Trophoblast cell (in vitro differentiated cells and primary cell): Measurements from ENCODE around the gene GFRA1.
A peak's percentile ranks its signal among the peaks of the same experiment; 100 is the strongest.

Source experiments
- DNase-seq, 2 donors: peaks; one replicate each; pipeline ENCODE4 v3.0.0-alpha.2; 2016
- H2AFZ ChIP-seq: 2 replicates; pipeline ENCODE4 v1.6.1; 2013; ENCODE audit warnings: low read length, moderate library complexity, mild to moderate bottlenecking; ENCODE audit not compliant: insufficient read depth, poor library complexity
- H2AK5ac ChIP-seq: 2 replicates; pipeline ENCODE4 v1.6.1; 2013; ENCODE audit warnings: mild to moderate bottlenecking, low read length
- H2BK120ac ChIP-seq: 2 replicates; pipeline ENCODE4 v1.6.1; 2013; ENCODE audit warnings: low read length, mild to moderate bottlenecking, moderate library complexity; ENCODE audit not compliant: insufficient read depth, poor library complexity
- H2BK12ac ChIP-seq: 2 replicates; pipeline ENCODE4 v1.6.1; 2013; ENCODE audit warnings: mild to moderate bottlenecking, low read length, moderate library complexity
- H2BK5ac ChIP-seq: 2 replicates; pipeline ENCODE4 v1.6.1; 2013; ENCODE audit warnings: low read length, low read depth, moderate library complexity, mild to moderate bottlenecking; ENCODE audit not compliant: poor library complexity
- H3K14ac ChIP-seq: 2 replicates; pipeline ENCODE4 v1.6.1; 2013; ENCODE audit warnings: mild to moderate bottlenecking, low read length
- H3K18ac ChIP-seq: 2 replicates; pipeline ENCODE4 v1.6.1; 2013; ENCODE audit warnings: mild to moderate bottlenecking, low read length
- H3K23ac ChIP-seq: 2 replicates; pipeline ENCODE4 v1.6.1; 2013; ENCODE audit warnings: low read length
- H3K27ac ChIP-seq: 2 replicates; pipeline ENCODE4 v1.5.1; 2013; ENCODE audit warnings: low read depth, mild to moderate bottlenecking, inconsistent platforms, low read length, moderate library complexity
- H3K27me3 ChIP-seq: 2 replicates; pipeline ENCODE4 v1.6.1; 2013; ENCODE audit warnings: inconsistent platforms, mild to moderate bottlenecking, low read length, moderate library complexity; ENCODE audit not compliant: insufficient read depth
- H3K36me3 ChIP-seq, 2 experiments: 1 replicate in 1 of 2; 2 replicates in 1 of 2; pipeline ENCODE4 v1.6.1; 2013; ENCODE audit warnings: low read length in 2 of 2, mild to moderate bottlenecking in 2 of 2, moderate library complexity in 1 of 2; ENCODE audit not compliant: insufficient read depth in 2 of 2, control insufficient read depth in 1 of 2
- H3K4ac ChIP-seq: 2 replicates; pipeline ENCODE4 v1.6.1; 2013; ENCODE audit warnings: low read depth, mild to moderate bottlenecking, low read length, moderate library complexity
- H3K4me1 ChIP-seq, 2 experiments: 1 replicate in 1 of 2; 2 replicates in 1 of 2; pipeline ENCODE4 v1.6.1; 2013; ENCODE audit warnings: low read length in 2 of 2, mild to moderate bottlenecking in 2 of 2, moderate library complexity in 1 of 2; ENCODE audit not compliant: insufficient read depth in 2 of 2, control insufficient read depth in 1 of 2
- H3K4me2 ChIP-seq: 2 replicates; pipeline ENCODE4 v1.6.1; 2013; ENCODE audit warnings: inconsistent platforms, mild to moderate bottlenecking, low read length, moderate library complexity
- H3K4me3 ChIP-seq: 2 replicates; pipeline ENCODE4 v1.5.1; 2013; ENCODE audit warnings: mild to moderate bottlenecking, low read depth, low read length, inconsistent platforms
- H3K79me1 ChIP-seq: one replicate; pipeline ENCODE4 v1.6.1; 2013; ENCODE audit warnings: low read length
- H3K79me2 ChIP-seq: 2 replicates; pipeline ENCODE4 v1.6.1; 2013; ENCODE audit warnings: low read length, mild to moderate bottlenecking; ENCODE audit not compliant: control insufficient read depth, insufficient read depth, poor library complexity
- H3K9ac ChIP-seq: 2 replicates; pipeline ENCODE4 v1.6.1; 2013; ENCODE audit warnings: mild to moderate bottlenecking, low read length
- H3K9me3 ChIP-seq: 2 replicates; pipeline ENCODE4 v1.6.1; 2013; ENCODE audit warnings: low read depth, mild to moderate bottlenecking, control low read depth, inconsistent platforms, low read length; ENCODE audit not compliant: insufficient read depth
- H4K12ac ChIP-seq: 2 replicates; pipeline ENCODE4 v1.6.1; 2013; ENCODE audit warnings: low read depth, mild to moderate bottlenecking, low read length, moderate library complexity
- H4K8ac ChIP-seq: 2 replicates; pipeline ENCODE4 v1.6.1; 2013; ENCODE audit warnings: low read depth, mild to moderate bottlenecking, low read length, moderate library complexity
- H4K91ac ChIP-seq: one replicate; pipeline ENCODE4 v1.6.1; 2013; ENCODE audit warnings: low read depth, mild to moderate bottlenecking, low read length, moderate library complexity
- WGBS: extraction: QIAGEN DNeasy Blood & Tissue Kit; methylation state at CpG from one replicate; pipeline ENCODE4 v1.1.7; 2013; ENCODE audit warnings: missing lambda C conversion rate; ENCODE audit not compliant: insufficient read length, insufficient coverage; ENCODE audit errors: extremely low coverage; 5-methylcytosine and 5-hydroxymethylcytosine counted together

GFRA1 gene

GRCh38 chr10:116300542-116300941 lies 27.5 kb upstream of the GFRA1 start:
- Histone ChIP-seq H3K14ac (no peak overlapping the region), H4K8ac (no peak overlapping the region), H3K36me3 (no peaks in the 10 kb centered on the region), H3K4ac (no peak overlapping the region), H4K91ac (no peak overlapping the region), H3K4me3 (no peak overlapping the region), H2AFZ (no peak overlapping the region), H2BK120ac (no peak overlapping the region), H3K18ac (no peak overlapping the region), H3K79me2 (no peaks in the 10 kb centered on the region), H3K4me2 (no peak overlapping the region), H2BK12ac (no peak overlapping the region), H2AK5ac (no peak overlapping the region), H3K23ac (no peak overlapping the region), H3K27me3 (no peaks in the 10 kb centered on the region), H2BK5ac (no peak overlapping the region), H3K9me3 (no peaks in the 10 kb centered on the region), H3K79me1 (peaks cover 3% of the 10 kb centered on the region), H3K4me1 (peaks cover 0 to 5% of the 10 kb centered on the region in 2 experiments), H3K9ac (no peak overlapping the region), H4K12ac (no peak overlapping the region), H3K27ac (no peak overlapping the region)
- no peak for DNase-seq
- no CpG with 5 or more reads among the region's 1 CpG for WGBS

- no peak overlapping the region for H3K27ac ChIP-seq
- no peaks in the 10 kb centered on the region for H3K36me3 ChIP-seq
- no CpG with 5 or more reads among the region's 3 CpGs for WGBS
- DNase-seq: no peak
- no peak overlapping the region for H2BK120ac ChIP-seq
- no peak overlapping the region for H2BK12ac ChIP-seq
- H3K4me3 ChIP-seq: no peak overlapping the region
- H3K79me1 ChIP-seq: peaks cover 3% of the 10 kb centered on the region
- H3K27me3 ChIP-seq: no peaks in the 10 kb centered on the region
- no peak overlapping the region for H2BK5ac ChIP-seq
- H4K91ac ChIP-seq: no peak overlapping the region
- no peaks in the 10 kb centered on the region for H3K9me3 ChIP-seq
- no peak overlapping the region for H3K18ac ChIP-seq
- H3K4me1 ChIP-seq: peaks cover 0 to 5% of the 10 kb centered on the region in 2 experiments
- no peak overlapping the region for H3K23ac ChIP-seq
- no peak overlapping the region for H4K8ac ChIP-seq
- H3K4me2 ChIP-seq: no peak overlapping the region
- no peaks in the 10 kb centered on the region for H3K79me2 ChIP-seq
- H3K9ac ChIP-seq: no peak overlapping the region
- no peak overlapping the region for H4K12ac ChIP-seq
- no peak overlapping the region for H2AFZ ChIP-seq
- H3K4ac ChIP-seq: no peak overlapping the region
- no peak overlapping the region for H2AK5ac ChIP-seq
- H3K14ac ChIP-seq: no peak overlapping the region
These were observed 25.6 kb upstream of the GFRA1 start for GRCh38 chr10:116298586-116298985.

DNA sequence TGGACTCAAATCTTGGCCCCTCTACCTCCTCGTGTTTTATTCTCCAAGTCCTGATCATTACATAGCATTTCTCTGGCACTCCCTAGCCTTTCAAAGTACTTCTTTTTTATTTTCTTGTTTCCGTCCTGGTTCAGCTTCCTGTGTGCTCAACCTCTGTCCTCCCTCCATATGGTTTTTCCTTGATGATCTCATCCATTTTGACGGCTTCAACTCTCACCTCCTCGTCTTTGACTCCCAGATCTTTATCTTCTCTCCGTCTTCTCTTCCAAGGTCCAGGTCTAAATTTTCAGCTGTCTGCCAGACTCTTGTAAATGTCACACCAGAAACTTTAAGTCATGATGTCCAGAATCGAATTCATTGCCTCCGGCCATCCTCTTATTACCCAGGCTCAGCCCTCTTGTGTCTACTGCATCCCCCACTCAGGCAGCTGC lies 23.3 kb upstream of the GFRA1 start:
- Histone ChIP-seq H3K4me1 (peaks cover 0 to 5% of the 10 kb centered on the region in 2 experiments), H4K12ac (no peak overlapping the region), H2AK5ac (no peak overlapping the region), H3K79me1 (peaks cover 3% of the 10 kb centered on the region), H3K27me3 (no peaks in the 10 kb centered on the region), H3K4me2 (peak overlapping the region; percentile 2), H4K8ac (no peak overlapping the region), H2BK12ac (no peak overlapping the region), H4K91ac (no peak overlapping the region), H3K14ac (no peak overlapping the region), H3K36me3 (no peaks in the 10 kb centered on the region), H2BK5ac (no peak overlapping the region), H2AFZ (no peak overlapping the region), H3K4ac (no peak overlapping the region), H2BK120ac (no peak overlapping the region), H3K9me3 (no peaks in the 10 kb centered on the region), H3K79me2 (no peaks in the 10 kb centered on the region), H3K18ac (no peak overlapping the region), H3K4me3 (no peak overlapping the region), H3K9ac (no peak overlapping the region), H3K27ac (peak overlapping the region; percentile 90), H3K23ac (no peak overlapping the region)
- DNase-seq: no peak
- WGBS: no CpG with 5 or more reads among the region's 7 CpGs

DNA sequence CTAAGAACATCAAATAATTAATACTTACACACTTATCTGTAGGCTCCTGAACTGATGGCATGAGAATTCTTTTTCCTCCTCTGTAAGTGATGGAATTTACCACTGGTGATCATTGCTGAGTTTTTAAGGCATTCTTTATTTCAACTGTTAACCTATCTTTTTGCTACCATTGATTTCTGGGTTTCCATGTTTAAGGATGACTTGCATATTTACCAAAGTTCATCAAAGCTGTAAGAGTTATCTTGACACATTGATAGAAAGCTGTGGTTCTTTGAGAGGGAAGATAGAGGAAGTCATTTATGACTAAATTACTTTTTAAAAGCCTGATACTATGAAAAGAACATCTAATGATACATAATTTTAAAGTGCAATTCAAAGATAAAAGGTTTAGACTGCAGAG lies 19.5 kb upstream of the GFRA1 start:
- Histone ChIP-seq H3K4me3 (no peak overlapping the region), H2AFZ (no peak overlapping the region), H3K23ac (no peak overlapping the region), H3K4me1 (peaks cover 0 to 5% of the 10 kb centered on the region in 2 experiments), H4K8ac (no peak overlapping the region), H2BK5ac (no peak overlapping the region), H2BK120ac (no peak overlapping the region), H4K12ac (no peak overlapping the region), H3K27ac (no peak overlapping the region), H2AK5ac (no peak overlapping the region), H3K14ac (no peak overlapping the region), H3K36me3 (no peaks in the 10 kb centered on the region), H3K18ac (no peak overlapping the region), H3K4me2 (no peak overlapping the region), H3K9ac (no peak overlapping the region), H3K9me3 (no peaks in the 10 kb centered on the region), H3K27me3 (no peaks in the 10 kb centered on the region), H3K79me1 (peaks cover 3% of the 10 kb centered on the region), H2BK12ac (no peak overlapping the region), H3K4ac (no peak overlapping the region), H3K79me2 (no peaks in the 10 kb centered on the region), H4K91ac (no peak overlapping the region)
- DNase-seq: no peak
